Measurements from ENCODE around the gene TSPAN3. TPM values are rescaled to one million over a fixed set of nuclear protein-coding genes. Genes with fewer than 3 reads are reported as not detected.

The TSPAN3 gene
- total RNA-seq, 1 donor from 2014 or later, result 288 TPM

DNA sequence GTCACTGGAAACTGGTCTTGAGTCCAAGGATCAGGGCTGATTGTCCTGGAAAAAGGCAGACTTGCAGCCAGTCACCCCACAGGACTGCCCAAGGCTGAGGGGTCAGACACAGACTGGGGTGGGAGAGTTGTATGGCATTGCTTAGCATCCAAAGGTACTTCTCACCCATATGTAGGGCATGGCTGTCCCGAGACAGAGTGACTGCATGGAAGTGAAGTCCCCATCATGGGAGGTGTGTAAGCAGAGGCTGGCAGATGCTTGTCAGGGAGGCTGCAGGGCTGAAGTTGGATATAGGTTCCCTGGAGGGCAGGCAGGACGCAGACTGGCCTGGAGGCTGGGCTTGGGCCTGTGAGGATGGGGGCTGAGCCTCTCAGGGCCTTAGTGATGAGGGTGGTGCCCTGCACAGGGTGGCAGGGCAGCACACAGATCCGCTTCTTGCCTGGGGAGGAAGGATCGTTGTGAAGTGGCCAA lies 44.9 kb downstream of the TSPAN3 start:
- no peak overlapping the region for H3K27ac Mint-ChIP-seq

GRCh38 chr15:77025083-77025901 lies 45.6 kb downstream of the TSPAN3 start:
- peaks cover 13% of the 10 kb centered on the region for H3K27me3 Mint-ChIP-seq
- no peak for TF ChIP-seq CTCF (conservative IDR thresholded peaks at IDR 0.05)
- peaks cover 4% of the 10 kb centered on the region for H3K4me1 Mint-ChIP-seq (ENCODE audit: unreplicated experiment)
- H3K36me3 Mint-ChIP-seq, result no peaks in the 10 kb centered on the region
- DNase-seq (ENCODE audit: extremely low spot score, unreplicated experiment), result peak; percentile 60
- H3K27ac Mint-ChIP-seq, result no peak overlapping the region
- H3K9me3 Mint-ChIP-seq, result no peaks in the 10 kb centered on the region
- H3K4me3 Mint-ChIP-seq, result no peak overlapping the region

More for the DNA sequence above, 44.9 kb downstream of the TSPAN3 start:
- DNase-seq (ENCODE audit: extremely low spot score, unreplicated experiment), result peak; percentile 50
- Mint-ChIP-seq H3K36me3 (no peaks in the 10 kb centered on the region), H3K9me3 (no peaks in the 10 kb centered on the region), H3K4me3 (no peak overlapping the region), H3K27me3 (peaks cover 13% of the 10 kb centered on the region), H3K4me1 (ENCODE audit: unreplicated experiment) (peaks cover 4% of the 10 kb centered on the region)
- no peak for TF ChIP-seq CTCF (conservative IDR thresholded peaks at IDR 0.05)

DNA sequence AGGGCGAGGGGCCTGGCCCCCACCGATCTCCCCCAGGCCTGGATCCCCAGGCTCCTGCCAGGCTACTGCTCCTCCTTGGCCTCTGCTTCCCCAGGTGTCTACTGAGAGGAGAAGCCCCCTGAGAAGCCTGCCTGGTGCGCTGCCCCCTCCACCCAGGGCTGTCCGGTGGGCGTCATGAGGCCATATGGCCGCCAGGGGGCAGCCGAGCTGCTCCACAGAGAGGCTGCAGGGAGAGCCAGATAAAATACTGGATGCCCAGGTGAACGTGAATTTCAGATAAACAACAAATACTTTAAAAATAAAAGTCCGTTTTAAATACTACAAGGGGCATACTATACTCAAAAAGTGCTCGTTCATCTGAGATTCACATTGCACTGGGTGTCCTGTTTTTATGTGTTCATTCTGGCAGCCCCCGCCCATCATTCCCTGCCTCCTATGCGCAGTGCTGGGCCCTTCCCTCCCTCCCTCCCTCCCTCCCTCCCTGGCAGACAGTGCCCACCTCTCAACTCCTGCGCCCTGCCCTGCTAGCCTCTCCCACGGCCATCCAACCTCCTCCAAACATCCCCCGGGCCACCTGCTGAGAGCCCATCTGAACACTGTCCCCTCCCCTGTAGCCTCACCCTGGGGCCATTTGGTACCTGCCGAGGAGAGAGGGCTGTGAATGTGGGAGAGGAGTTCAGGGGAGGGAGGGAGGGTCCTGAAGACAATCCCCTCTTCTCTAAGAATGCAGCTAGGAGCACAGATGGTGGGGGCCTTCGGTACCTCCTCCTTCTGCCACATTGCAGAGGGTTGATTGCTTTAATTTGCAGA lies 46.4 kb downstream of the TSPAN3 start:
- H3K9me3 Mint-ChIP-seq, result no peaks in the 10 kb centered on the region
- peak; percentile 96 for TF ChIP-seq CTCF (conservative IDR thresholded peaks at IDR 0.05)
- H3K27ac Mint-ChIP-seq, result no peak overlapping the region
- peaks cover 13% of the 10 kb centered on the region for H3K27me3 Mint-ChIP-seq
- no peak overlapping the region for H3K4me3 Mint-ChIP-seq
- peaks cover 7% of the 10 kb centered on the region for H3K4me1 Mint-ChIP-seq (ENCODE audit: unreplicated experiment)
- no peaks in the 10 kb centered on the region for H3K36me3 Mint-ChIP-seq
- DNase-seq (ENCODE audit: extremely low spot score, unreplicated experiment), result peak; percentile 86

DNA sequence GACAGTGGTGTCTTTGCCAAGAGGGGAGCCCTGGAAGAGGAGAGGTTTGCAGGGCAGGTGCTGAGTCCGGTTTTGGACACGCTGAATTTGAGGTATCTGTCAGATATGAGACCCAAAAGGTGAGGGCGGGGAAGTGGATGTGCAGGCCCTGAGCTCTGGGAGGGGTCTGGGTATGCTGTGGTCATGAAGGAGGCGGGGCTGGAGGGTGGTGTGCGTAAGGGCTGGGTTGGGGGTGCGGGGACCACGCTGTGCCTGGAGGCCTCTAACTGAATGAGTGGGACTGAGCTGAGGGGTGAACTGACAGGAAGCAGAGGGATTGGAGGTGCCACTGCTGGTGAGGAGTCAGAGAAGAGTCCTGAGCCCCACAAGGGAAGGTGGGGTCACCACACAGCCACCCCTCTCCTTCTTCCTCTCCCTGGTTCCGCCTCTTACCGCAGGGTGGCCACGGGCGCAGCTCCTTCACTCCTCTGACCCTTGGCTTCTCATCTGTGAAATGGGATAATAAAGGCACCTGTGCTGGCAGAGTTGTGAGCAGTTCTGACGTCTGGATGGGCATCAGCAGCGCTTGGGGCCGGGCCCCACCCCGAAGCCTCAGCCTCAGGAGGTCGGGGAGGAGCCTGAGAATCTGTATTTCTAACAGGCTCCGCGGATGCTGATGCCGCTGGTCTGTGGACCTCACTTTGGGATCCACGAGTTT lies 47.2 kb downstream of the TSPAN3 start:
- H3K27ac Mint-ChIP-seq, result no peak overlapping the region
- H3K4me1 Mint-ChIP-seq (ENCODE audit: unreplicated experiment), result peaks cover 9% of the 10 kb centered on the region
- H3K9me3 Mint-ChIP-seq, result no peaks in the 10 kb centered on the region
- no peak overlapping the region for H3K4me3 Mint-ChIP-seq
- DNase-seq (ENCODE audit: extremely low spot score, unreplicated experiment), result peak; percentile 60
- no peaks in the 10 kb centered on the region for H3K36me3 Mint-ChIP-seq
- no peak for TF ChIP-seq CTCF (conservative IDR thresholded peaks at IDR 0.05)
- H3K27me3 Mint-ChIP-seq, result peaks cover 13% of the 10 kb centered on the region
